ENCODE data around the gene ARID4B.
A peak's percentile ranks its signal among the peaks of the same experiment; 100 is the strongest.

ARID4B gene

GRCh38 chr1:235307158-235308124 is 20.5 kb downstream of the ARID4B start:
- no peak overlapping the region for H3K27ac ChIP-seq
- TF ChIP-seq ZFX (IDR thresholded peaks at IDR 0.05; ENCODE audit: borderline replicate concordance), result no peak
- TF ChIP-seq, protein P1, sequence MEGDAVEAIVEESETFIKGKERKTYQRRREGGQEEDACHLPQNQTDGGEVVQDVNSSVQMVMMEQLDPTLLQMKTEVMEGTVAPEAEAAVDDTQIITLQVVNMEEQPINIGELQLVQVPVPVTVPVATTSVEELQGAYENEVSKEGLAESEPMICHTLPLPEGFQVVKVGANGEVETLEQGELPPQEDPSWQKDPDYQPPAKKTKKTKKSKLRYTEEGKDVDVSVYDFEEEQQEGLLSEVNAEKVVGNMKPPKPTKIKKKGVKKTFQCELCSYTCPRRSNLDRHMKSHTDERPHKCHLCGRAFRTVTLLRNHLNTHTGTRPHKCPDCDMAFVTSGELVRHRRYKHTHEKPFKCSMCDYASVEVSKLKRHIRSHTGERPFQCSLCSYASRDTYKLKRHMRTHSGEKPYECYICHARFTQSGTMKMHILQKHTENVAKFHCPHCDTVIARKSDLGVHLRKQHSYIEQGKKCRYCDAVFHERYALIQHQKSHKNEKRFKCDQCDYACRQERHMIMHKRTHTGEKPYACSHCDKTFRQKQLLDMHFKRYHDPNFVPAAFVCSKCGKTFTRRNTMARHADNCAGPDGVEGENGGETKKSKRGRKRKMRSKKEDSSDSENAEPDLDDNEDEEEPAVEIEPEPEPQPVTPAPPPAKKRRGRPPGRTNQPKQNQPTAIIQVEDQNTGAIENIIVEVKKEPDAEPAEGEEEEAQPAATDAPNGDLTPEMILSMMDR (IDR thresholded peaks at IDR 0.05), result no peak

DNA sequence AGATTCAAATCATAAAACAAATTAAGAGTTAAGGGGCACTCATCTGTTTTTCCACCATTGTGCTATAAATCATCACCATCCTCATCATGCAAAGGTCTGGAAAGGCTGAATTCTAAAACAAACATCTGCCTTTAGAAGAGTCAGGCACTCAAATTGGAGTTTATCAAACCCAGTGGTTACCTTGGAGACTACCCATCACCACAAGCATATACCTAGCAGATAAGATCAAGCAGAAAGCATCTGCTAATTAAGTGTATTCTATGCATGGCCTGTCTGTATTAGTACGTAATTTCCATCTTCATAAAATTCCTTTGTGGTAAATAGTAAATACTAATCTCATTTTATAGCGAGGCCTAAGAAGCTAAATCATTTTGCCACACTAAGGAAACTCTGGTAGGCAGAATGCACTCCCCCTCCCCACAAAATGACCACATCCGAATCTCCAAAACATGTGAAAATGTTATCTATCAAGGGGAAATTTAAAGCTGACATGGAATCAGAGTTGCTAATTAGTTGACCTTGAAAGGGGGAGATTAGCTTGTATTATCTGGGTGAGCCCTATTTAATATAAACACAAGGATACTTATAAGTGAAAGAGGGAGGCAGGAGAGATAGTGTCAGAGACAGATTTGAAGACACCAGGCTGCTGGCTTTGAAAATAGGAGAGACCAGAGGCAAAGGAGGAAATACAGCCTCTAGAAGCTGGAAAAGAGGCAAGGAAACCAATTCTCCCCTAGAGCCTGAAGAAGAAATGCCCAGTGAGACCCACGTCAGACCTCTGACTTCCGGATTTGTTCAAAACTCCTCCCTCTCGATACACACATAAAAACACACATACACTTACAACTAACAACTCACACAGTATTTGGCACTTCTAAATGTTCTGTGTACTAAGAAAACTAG is 23.2 kb downstream of the ARID4B start:
- TF ChIP-seq, protein P1 (IDR thresholded peaks at IDR 0.05), result no peak
- no peak for TF ChIP-seq ZFX (IDR thresholded peaks at IDR 0.05; ENCODE audit: borderline replicate concordance)
- no peak overlapping the region for H3K27ac ChIP-seq

DNA sequence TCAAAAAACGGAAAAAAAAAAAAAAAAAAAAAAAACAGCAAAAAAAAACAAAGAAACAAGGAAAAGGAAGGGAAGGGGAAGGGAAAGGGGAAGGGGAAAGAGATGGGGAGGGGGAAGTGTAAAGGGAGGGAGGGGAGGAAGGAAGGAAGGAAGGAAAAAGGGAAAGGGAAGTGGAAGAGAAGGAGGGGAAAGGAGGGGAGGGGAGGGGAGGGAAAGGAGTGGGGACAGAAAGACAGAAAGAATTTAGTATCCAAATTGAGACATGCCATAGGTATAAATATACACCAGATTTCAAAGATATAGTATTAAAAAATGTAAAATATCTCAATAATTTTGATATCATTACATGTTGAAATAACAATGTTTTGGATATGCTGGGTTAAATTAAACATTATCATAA is 25.8 kb downstream of the ARID4B start:
- H3K27ac ChIP-seq, result no peak overlapping the region
- TF ChIP-seq, protein P1 (IDR thresholded peaks at IDR 0.05), result no peak
- no peak for TF ChIP-seq ZFX (IDR thresholded peaks at IDR 0.05; ENCODE audit: borderline replicate concordance)

DNA sequence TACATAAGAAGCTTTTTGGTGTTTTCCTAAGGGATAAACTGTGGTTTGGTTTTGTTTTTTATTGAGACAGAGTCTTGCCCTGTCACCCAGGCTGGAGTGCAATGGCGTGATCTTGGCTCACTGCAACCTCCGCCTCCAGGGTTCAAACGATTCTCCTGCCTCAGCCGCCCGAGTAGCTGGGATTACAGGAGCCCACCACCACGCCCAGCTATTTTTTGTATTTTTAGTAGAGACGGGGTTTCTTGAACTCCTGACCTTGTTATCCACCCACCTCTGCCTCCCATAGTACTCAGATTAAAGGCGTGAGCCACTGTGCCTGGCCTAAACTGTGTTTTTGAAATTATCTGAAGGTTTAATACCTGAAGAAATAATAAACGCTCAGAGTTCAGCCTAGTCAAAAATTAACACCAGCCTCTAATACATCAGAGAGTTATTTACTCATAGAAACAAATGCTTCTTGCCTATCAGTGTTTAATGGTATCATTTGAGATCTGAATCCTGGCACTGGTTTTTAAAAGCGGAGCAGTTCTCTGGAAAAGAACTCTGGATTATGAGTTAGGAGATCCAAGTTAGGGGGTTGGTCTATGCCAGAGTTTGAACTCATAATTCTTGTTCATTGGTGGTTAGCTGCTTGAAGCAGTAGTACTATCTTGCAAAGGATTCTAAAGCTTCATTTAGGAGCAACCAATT is 28.7 kb downstream of the ARID4B start:
- no peak for TF ChIP-seq ZFX (IDR thresholded peaks at IDR 0.05; ENCODE audit: borderline replicate concordance)
- TF ChIP-seq, protein P1 (IDR thresholded peaks at IDR 0.05), result no peak
- peak overlapping the region; percentile 59 for H3K27ac ChIP-seq

DNA sequence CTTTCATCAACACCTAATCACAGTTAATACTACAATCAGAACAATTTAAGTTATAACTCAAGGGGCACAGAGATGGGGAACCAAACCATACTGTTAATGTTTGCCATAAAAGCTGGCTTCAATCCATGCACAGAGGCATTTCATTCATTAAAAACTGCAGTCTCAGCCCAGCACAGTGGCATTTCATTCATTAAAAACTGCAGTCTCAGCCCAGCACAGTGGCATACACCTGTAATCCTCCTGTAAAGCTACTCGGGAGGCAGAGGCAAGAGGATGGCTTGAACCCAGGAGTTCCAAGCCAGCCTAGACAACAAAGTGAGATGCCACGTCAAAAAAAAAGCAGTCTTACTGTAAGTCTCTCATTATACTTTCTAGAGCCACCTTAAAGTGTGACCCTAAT is 29.2 kb downstream of the ARID4B start:
- no peak for TF ChIP-seq ZFX (IDR thresholded peaks at IDR 0.05; ENCODE audit: borderline replicate concordance)
- TF ChIP-seq, protein P1 (IDR thresholded peaks at IDR 0.05), result no peak
- H3K27ac ChIP-seq, result peak overlapping the region; percentile 59

- H3K27ac ChIP-seq, result no peak overlapping the region
- TF ChIP-seq, protein P1 (IDR thresholded peaks at IDR 0.05), result no peak
- no peak for TF ChIP-seq ZFX (IDR thresholded peaks at IDR 0.05; ENCODE audit: borderline replicate concordance)
These were observed 30.4 kb downstream of the ARID4B start for GRCh38 chr1:235297579-235297978.
